OCI-LY7 (cell line): Measurements from ENCODE around the gene NCOA7. TPM values are rescaled to one million over a fixed set of nuclear protein-coding genes. Genes with fewer than 3 reads are reported as not detected.

Experiments used
- BruUV-seq: library from RNA; stranded (reverse); fragments of 400-500 nt; replicated peaks from 2 replicates; lab custom pipeline; 2021; lab: Mats Ljungman, UMichigan
- CTCF ChIA-PET: fragments of 300-600 bp; sonication (Branson Sonifier 250); formaldehyde crosslinking; loops from one replicate; lab custom pipeline; 2022; ENCODE audit warnings: antibody characterized with exemption; ENCODE audit not compliant: unreplicated experiment; lab: Charles Lee
- POLR2A ChIA-PET: fragments of 300-600 bp; sonication (Branson Sonifier 250); formaldehyde crosslinking; loops from one replicate; lab custom pipeline; 2022; ENCODE audit warnings: antibody characterized with exemption; lab: Charles Lee
- DNase-seq: peaks from one replicate; pipeline ENCODE4 v3.0.0-alpha.2; 2015; ENCODE audit warnings: low spot score
- H2AFZ ChIP-seq: fragments of 200-600 bp; sonication (generic), shearing (Covaris generic); 2 replicates; pipeline ENCODE4 v1.6.1; 2014; ENCODE audit warnings: mild to moderate bottlenecking, antibody characterized with exemption, low read length, moderate library complexity
- H3K27ac ChIP-seq: fragments of 200-600 bp; sonication (generic); 2 replicates; pipeline ENCODE4 v1.5.1; 2014; ENCODE audit warnings: mixed run types, low read depth, mild to moderate bottlenecking, moderate library complexity, low read length, inconsistent platforms; ENCODE audit not compliant: poor library complexity, severe bottlenecking
- H3K36me3 ChIP-seq: fragments of 200-600 bp; sonication (generic); 2 replicates; pipeline ENCODE4 v1.6.1; 2014; ENCODE audit warnings: mild to moderate bottlenecking, antibody characterized with exemption, low read length, moderate library complexity, mixed read lengths; ENCODE audit not compliant: insufficient read depth
- H3K4me1 ChIP-seq: fragments of 200-600 bp; sonication (generic); 2 replicates; pipeline ENCODE4 v1.5.1; 2014; ENCODE audit warnings: mild to moderate bottlenecking, low read length; ENCODE audit not compliant: insufficient read depth, poor library complexity, severe bottlenecking
- H3K4me2 ChIP-seq: fragments of 200-600 bp; sonication (generic); 2 replicates; pipeline ENCODE4 v1.6.1; 2014; ENCODE audit warnings: mild to moderate bottlenecking, low read length
- H3K4me3 ChIP-seq: fragments of 200-600 bp; sonication (generic); 2 replicates; pipeline ENCODE4 v1.5.1; 2014; ENCODE audit warnings: mild to moderate bottlenecking, low read depth, low read length; ENCODE audit not compliant: poor library complexity, severe bottlenecking
- H3K79me2 ChIP-seq: fragments of 200-600 bp; sonication (generic); 2 replicates; pipeline ENCODE4 v1.6.1; 2016; ENCODE audit warnings: low read depth, mild to moderate bottlenecking, low read length, moderate library complexity, mixed read lengths; ENCODE audit not compliant: insufficient read depth
- H3K9me2 ChIP-seq: fragments of 200-600 bp; sonication (generic); 2 replicates; pipeline ENCODE4 v1.6.1; 2016; ENCODE audit warnings: mild to moderate bottlenecking, low read length, mixed read lengths; ENCODE audit not compliant: insufficient read depth
- H3K9me3 ChIP-seq: fragments of 200-600 bp; sonication (generic); 2 replicates; pipeline ENCODE4 v1.6.1; 2014; ENCODE audit warnings: mild to moderate bottlenecking, mixed run types, low read length, mixed read lengths
- H4K20me1 ChIP-seq: fragments of 200-600 bp; sonication (generic); 2 replicates; pipeline ENCODE4 v1.6.1; 2014; ENCODE audit warnings: mild to moderate bottlenecking, antibody characterized with exemption, low read length, moderate library complexity, mixed read lengths; ENCODE audit not compliant: insufficient read depth
- EZH2phosphoT487 ChIP-seq: fragments of 200-600 bp; sonication (generic); IDR thresholded peaks from 2 replicates; pipeline ENCODE4 v1.6.1; 2018; ENCODE audit warnings: low read depth, borderline replicate concordance, mild to moderate bottlenecking, mixed run types, antibody characterized with exemption, low read length, moderate library complexity, mixed read lengths
- intact Hi-C: fragments of 100-400 bp; cut with micrococcal nuclease; formaldehyde crosslinking; loops from one replicate; pipeline ENCODE4 v1.10.0; 2022; ENCODE audit not compliant: unreplicated experiment
- total RNA-seq, 2 experiments: library from RNA; depleted of rRNA in 1 of 2; stranded (reverse); fragments of >200 nt in 1 of 2; shearing (Covaris generic) in 1 of 2; gene quantifications; 2 replicates each; pipeline ENCODE4 v1.2.3, GENCODE V29; 2014 to 2022
- TF ChIP-seq, protein P1 (sequence below): fragments of 200-600 bp; sonication (generic); conservative IDR thresholded peaks from 2 replicates; pipeline ENCODE4 v1.5.1; 2014; ENCODE audit warnings: mild to moderate bottlenecking, antibody characterized with exemption, low read length, moderate library complexity, mixed read lengths

Gene NCOA7
- total RNA-seq, 2 experiments from 2014 or later: 14.8 to 52.2 TPM

GRCh38 chr6:125781314-125781868, 9.4 kb upstream of the NCOA7 start:
- TF ChIP-seq, protein P1, sequence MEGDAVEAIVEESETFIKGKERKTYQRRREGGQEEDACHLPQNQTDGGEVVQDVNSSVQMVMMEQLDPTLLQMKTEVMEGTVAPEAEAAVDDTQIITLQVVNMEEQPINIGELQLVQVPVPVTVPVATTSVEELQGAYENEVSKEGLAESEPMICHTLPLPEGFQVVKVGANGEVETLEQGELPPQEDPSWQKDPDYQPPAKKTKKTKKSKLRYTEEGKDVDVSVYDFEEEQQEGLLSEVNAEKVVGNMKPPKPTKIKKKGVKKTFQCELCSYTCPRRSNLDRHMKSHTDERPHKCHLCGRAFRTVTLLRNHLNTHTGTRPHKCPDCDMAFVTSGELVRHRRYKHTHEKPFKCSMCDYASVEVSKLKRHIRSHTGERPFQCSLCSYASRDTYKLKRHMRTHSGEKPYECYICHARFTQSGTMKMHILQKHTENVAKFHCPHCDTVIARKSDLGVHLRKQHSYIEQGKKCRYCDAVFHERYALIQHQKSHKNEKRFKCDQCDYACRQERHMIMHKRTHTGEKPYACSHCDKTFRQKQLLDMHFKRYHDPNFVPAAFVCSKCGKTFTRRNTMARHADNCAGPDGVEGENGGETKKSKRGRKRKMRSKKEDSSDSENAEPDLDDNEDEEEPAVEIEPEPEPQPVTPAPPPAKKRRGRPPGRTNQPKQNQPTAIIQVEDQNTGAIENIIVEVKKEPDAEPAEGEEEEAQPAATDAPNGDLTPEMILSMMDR: peak; percentile 88
- no peak for TF ChIP-seq EZH2phosphoT487
- peaks cover 30% of the 10 kb centered on the region for H3K79me2 ChIP-seq
- peaks cover 20% of the 10 kb centered on the region for H3K4me1 ChIP-seq
- ChIA-PET CTCF (interaction anchor here (0.8 to 2.2 kb wide), 5 partner anchors 9 to 176 kb away, joined by 3 to 12 read pairs (median 10); partner anchors contain the start of genes HINT3 and NCOA7), POLR2A (interaction anchor here (0.5 to 8.5 kb wide), 25 partner anchors 10 to 1485 kb away, joined by 3 to 106 read pairs (median 5); partner anchors contain the start of genes HDDC2, HINT3, NCOA7 and RNF146)
- intact Hi-C loops: loop anchor here (1.0 to 2.0 kb wide), 2 partner anchors 33 to 175 kb away; partner anchors contain the start of genes HEY2 and HINT3
- peak overlapping the region; percentile 93 for H2AFZ ChIP-seq
- no peaks in the 10 kb centered on the region for H3K9me2 ChIP-seq
- peak overlapping the region; percentile 91 for H3K27ac ChIP-seq
- peak overlapping the region; percentile 92 for H3K4me2 ChIP-seq
- H3K36me3 ChIP-seq: peaks cover 9% of the 10 kb centered on the region
- no peak for DNase-seq
- H4K20me1 ChIP-seq: no peaks in the 10 kb centered on the region
- H3K4me3 ChIP-seq: peak overlapping the region; percentile 74
- BruUV-seq: TSS peak; percentile 86
- H3K9me3 ChIP-seq: no peaks in the 10 kb centered on the region

DNA sequence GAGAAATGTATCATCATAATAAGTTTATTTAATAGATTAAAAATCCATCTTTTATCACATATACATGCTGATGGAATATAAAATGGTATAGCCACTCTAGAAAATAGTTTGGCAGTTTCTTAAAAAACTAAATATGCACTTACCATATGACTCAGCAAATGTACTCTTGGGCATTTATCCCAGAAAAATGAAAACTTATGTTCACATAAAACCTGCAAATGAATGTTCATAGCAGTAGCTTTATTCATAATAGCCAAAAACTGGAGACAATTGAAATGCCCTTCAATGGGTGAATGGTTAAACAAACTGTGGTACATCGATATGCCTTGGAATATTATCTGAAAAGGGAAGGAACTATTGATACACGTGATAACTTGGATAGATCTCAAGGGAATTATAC, 6.4 kb upstream of the NCOA7 start:
- Histone ChIP-seq H3K4me2 (no peak overlapping the region), H3K4me3 (no peak overlapping the region), H3K27ac (no peak overlapping the region), H2AFZ (no peak overlapping the region), H3K79me2 (peaks cover 30% of the 10 kb centered on the region), H3K4me1 (peaks cover 36% of the 10 kb centered on the region), H3K9me2 (no peaks in the 10 kb centered on the region), H4K20me1 (no peaks in the 10 kb centered on the region), H3K9me3 (no peaks in the 10 kb centered on the region), H3K36me3 (peaks cover 26% of the 10 kb centered on the region)
- intact Hi-C loops: no loop called here
- DNase-seq: no peak
- ChIA-PET POLR2A (interaction anchor here (0.6 to 8.5 kb wide), 5 partner anchors 173 to 934 kb away, joined by 3 to 69 read pairs (median 3); partner anchors contain the start of genes HINT3 and TRMT11), CTCF (no interaction called here)
- BruUV-seq: no TSS peak
- TF ChIP-seq, protein P1: no peak
- no peak for TF ChIP-seq EZH2phosphoT487

- no TSS peak for BruUV-seq
- no peak overlapping the region for H2AFZ ChIP-seq
- peak; percentile 43 for DNase-seq
Measured at GRCh38 chr6:125787791-125788190, 3.0 kb upstream of the NCOA7 start.

More at GRCh38 chr6:125787791-125788190, 3.0 kb upstream of the NCOA7 start:
- ChIA-PET POLR2A (interaction anchor here (1.7 to 8.5 kb wide), 3 partner anchors 6 to 182 kb away, joined by 5 to 106 read pairs (median 18); no protein-coding TSS in a partner anchor), CTCF (no interaction called here)
- TF ChIP-seq, protein P1: peak; percentile 75
- TF ChIP-seq EZH2phosphoT487: no peak
- H3K4me3 ChIP-seq: no peak overlapping the region
- no peak overlapping the region for H3K27ac ChIP-seq
- no peak overlapping the region for H3K4me2 ChIP-seq
- intact Hi-C loops: loop anchor here (2.0 kb wide), 1 partner anchor 553 kb away; the partner anchor contains the start of gene CENPW
- peaks cover 26% of the 10 kb centered on the region for H3K36me3 ChIP-seq
- no peaks in the 10 kb centered on the region; the same call in 1 of the 2 replicates for H4K20me1 ChIP-seq
- H3K4me1 ChIP-seq: peaks cover 46% of the 10 kb centered on the region
- no peaks in the 10 kb centered on the region for H3K9me3 ChIP-seq
- H3K79me2 ChIP-seq: peaks cover 35% of the 10 kb centered on the region
- no peaks in the 10 kb centered on the region for H3K9me2 ChIP-seq
